ENCODE data around the gene TLDC2. TPM values are rescaled to one million over a fixed set of nuclear protein-coding genes. Genes with fewer than 3 reads are reported as not detected.
"Not testable (repeated sequence)": the region's sequence is repeated elsewhere in the genome, so short reads cannot be mapped to it uniquely, and the experiment has no call there.

The TLDC2 gene
- total RNA-seq, 1 donor from 2014 or later: not detected

DNA sequence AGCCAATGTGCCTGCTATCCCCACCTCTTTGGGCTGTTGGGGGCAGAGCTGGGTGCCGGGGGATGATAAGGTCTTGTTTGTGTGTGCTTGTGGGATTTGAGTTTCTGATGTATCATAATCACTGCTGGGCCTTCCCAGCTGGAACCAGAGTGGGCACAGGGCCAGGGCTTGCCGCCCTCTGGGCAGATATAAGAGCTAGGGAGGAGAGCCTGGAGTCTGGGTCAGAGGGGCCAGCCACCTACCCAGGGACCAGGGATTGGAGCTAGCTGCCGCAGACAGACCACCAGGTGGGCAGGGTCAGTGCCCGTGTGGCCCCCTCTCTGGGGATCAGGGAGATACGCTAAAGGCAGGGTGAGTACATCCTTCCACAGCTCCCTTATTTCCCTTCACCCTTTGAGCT, 3.1 kb upstream of the TLDC2 start:
- peaks cover 2% of the 10 kb centered on the region for H3K9me3 Mint-ChIP-seq (ENCODE audit: unreplicated experiment)
- H3K36me3 ChIP-seq (ENCODE audit: insufficient read depth, low read length): no peaks in the 10 kb centered on the region

DNA sequence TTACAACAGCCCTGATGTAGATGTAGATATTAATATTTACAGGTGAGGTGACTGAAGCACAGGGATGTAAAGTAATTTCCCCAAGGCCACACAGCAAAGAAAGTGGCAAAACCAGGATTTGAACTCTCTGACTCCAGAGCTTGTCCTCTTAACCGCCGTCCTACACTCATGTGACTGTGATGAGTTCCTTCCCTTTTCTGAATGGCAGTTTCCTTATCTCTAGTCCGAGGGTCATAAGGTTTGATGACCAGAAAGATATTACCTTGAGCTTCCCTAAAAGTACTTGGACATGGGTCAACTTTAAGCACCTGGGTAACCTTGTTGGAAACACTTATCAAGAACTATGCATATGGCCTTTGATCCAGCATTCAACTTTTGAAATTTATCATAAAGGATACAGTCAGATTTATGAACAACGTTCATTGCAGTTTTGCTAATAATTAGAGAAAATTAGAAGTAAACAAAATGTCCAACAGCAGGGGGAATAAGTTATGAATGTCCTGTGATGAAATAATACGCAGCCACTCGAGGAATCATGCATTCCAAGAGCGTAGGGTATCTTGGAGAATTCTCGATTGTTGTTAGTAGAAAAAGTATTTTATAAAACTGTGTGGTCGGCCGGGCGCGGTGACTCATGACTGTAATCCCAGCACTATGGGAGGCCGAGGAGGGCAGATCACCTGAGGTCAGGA, 2.3 kb upstream of the TLDC2 start:
- Mint-ChIP-seq H3K27me3 (ENCODE audit: low read depth, unreplicated experiment) (peaks cover 3% of the 10 kb centered on the region), H3K4me1 (ENCODE audit: low read depth, unreplicated experiment) (no peaks in the 10 kb centered on the region), H3K27ac (ENCODE audit: unreplicated experiment) (no peak overlapping the region), H3K4me3 (ENCODE audit: unreplicated experiment) (no peak overlapping the region), H3K36me3 (ENCODE audit: low read depth, unreplicated experiment) (no peaks in the 10 kb centered on the region), H3K9me3 (ENCODE audit: unreplicated experiment) (peaks cover 2% of the 10 kb centered on the region)
- no peak overlapping the region for H3K27ac ChIP-seq (ENCODE audit: low read depth, low read length)
- no peaks in the 10 kb centered on the region for H3K4me1 ChIP-seq (ENCODE audit: insufficient read depth, low read length)
- no peaks in the 10 kb centered on the region for H3K79me2 ChIP-seq (ENCODE audit: insufficient read depth, low read length)
- FAIRE-seq: no peak
- TF ChIP-seq, protein P1, sequence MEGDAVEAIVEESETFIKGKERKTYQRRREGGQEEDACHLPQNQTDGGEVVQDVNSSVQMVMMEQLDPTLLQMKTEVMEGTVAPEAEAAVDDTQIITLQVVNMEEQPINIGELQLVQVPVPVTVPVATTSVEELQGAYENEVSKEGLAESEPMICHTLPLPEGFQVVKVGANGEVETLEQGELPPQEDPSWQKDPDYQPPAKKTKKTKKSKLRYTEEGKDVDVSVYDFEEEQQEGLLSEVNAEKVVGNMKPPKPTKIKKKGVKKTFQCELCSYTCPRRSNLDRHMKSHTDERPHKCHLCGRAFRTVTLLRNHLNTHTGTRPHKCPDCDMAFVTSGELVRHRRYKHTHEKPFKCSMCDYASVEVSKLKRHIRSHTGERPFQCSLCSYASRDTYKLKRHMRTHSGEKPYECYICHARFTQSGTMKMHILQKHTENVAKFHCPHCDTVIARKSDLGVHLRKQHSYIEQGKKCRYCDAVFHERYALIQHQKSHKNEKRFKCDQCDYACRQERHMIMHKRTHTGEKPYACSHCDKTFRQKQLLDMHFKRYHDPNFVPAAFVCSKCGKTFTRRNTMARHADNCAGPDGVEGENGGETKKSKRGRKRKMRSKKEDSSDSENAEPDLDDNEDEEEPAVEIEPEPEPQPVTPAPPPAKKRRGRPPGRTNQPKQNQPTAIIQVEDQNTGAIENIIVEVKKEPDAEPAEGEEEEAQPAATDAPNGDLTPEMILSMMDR (IDR thresholded peaks at IDR 0.05; ENCODE audit: insufficient read depth, low read depth, low read length): no peak
- TF ChIP-seq EZH2 (IDR thresholded peaks at IDR 0.05; ENCODE audit: insufficient read depth, low read length): no peak
- H3K27me3 ChIP-seq (ENCODE audit: insufficient read depth, low read length): no peaks in the 10 kb centered on the region
- no peaks in the 10 kb centered on the region for H3K36me3 ChIP-seq (ENCODE audit: insufficient read depth, low read length)
- H3K9me3 ChIP-seq (ENCODE audit: insufficient read depth, low read depth, low read length): no peaks in the 10 kb centered on the region
- H3K4me2 ChIP-seq (ENCODE audit: low read length): no peak overlapping the region
- no peak overlapping the region for H3K9ac ChIP-seq (ENCODE audit: low read length)
- no peak overlapping the region for H2AFZ ChIP-seq (ENCODE audit: low read depth, low read length)
- no peak overlapping the region for H3K4me3 ChIP-seq (ENCODE audit: insufficient read depth, low read depth, low read length)
- no peaks in the 10 kb centered on the region for H4K20me1 ChIP-seq (ENCODE audit: insufficient read depth, low read length)
- DNase-seq (ENCODE audit: low read depth): no peak

More for the DNA sequence above, 3.1 kb upstream of the TLDC2 start:
- H3K9me3 ChIP-seq (ENCODE audit: insufficient read depth, low read depth, low read length): no peaks in the 10 kb centered on the region
- H3K79me2 ChIP-seq (ENCODE audit: insufficient read depth, low read length): no peaks in the 10 kb centered on the region
- H3K4me3 ChIP-seq (ENCODE audit: insufficient read depth, low read depth, low read length): no peak overlapping the region
- Mint-ChIP-seq H3K4me1 (ENCODE audit: low read depth, unreplicated experiment) (no peaks in the 10 kb centered on the region), H3K4me3 (ENCODE audit: unreplicated experiment) (no peak overlapping the region), H3K27me3 (ENCODE audit: low read depth, unreplicated experiment) (peaks cover 3% of the 10 kb centered on the region), H3K27ac (ENCODE audit: unreplicated experiment) (no peak overlapping the region), H3K36me3 (ENCODE audit: low read depth, unreplicated experiment) (no peaks in the 10 kb centered on the region)
- DNase-seq (ENCODE audit: low read depth) (no peak), FAIRE-seq (no peak)
- H3K4me2 ChIP-seq (ENCODE audit: low read length): no peak overlapping the region
- H3K27ac ChIP-seq (ENCODE audit: low read depth, low read length): no peak overlapping the region
- H4K20me1 ChIP-seq (ENCODE audit: insufficient read depth, low read length): no peaks in the 10 kb centered on the region
- no peak for TF ChIP-seq EZH2 (IDR thresholded peaks at IDR 0.05; ENCODE audit: insufficient read depth, low read length)
- TF ChIP-seq, protein P1 (IDR thresholded peaks at IDR 0.05; ENCODE audit: insufficient read depth, low read depth, low read length): no peak
- no peak overlapping the region for H2AFZ ChIP-seq (ENCODE audit: low read depth, low read length)
- H3K4me1 ChIP-seq (ENCODE audit: insufficient read depth, low read length): no peaks in the 10 kb centered on the region
- H3K27me3 ChIP-seq (ENCODE audit: insufficient read depth, low read length): no peaks in the 10 kb centered on the region
- no peak overlapping the region for H3K9ac ChIP-seq (ENCODE audit: low read length)

- not testable (repeated sequence) for H3K4me2 ChIP-seq (ENCODE audit: low read length); H3K27ac ChIP-seq (ENCODE audit: low read depth, low read length); H4K20me1 ChIP-seq (ENCODE audit: insufficient read depth, low read length); H3K9ac ChIP-seq (ENCODE audit: low read length); H3K4me1 ChIP-seq (ENCODE audit: insufficient read depth, low read length); H3K4me1 Mint-ChIP-seq (ENCODE audit: low read depth, unreplicated experiment); H3K9me3 ChIP-seq (ENCODE audit: insufficient read depth, low read depth, low read length); H3K27me3 ChIP-seq (ENCODE audit: insufficient read depth, low read length); H3K79me2 ChIP-seq (ENCODE audit: insufficient read depth, low read length); H3K9me3 Mint-ChIP-seq (ENCODE audit: unreplicated experiment); H3K36me3 Mint-ChIP-seq (ENCODE audit: low read depth, unreplicated experiment); H3K4me3 Mint-ChIP-seq (ENCODE audit: unreplicated experiment); DNase-seq (ENCODE audit: low read depth); H3K27ac Mint-ChIP-seq (ENCODE audit: unreplicated experiment); H2AFZ ChIP-seq (ENCODE audit: low read depth, low read length); H3K36me3 ChIP-seq (ENCODE audit: insufficient read depth, low read length); FAIRE-seq; H3K27me3 Mint-ChIP-seq (ENCODE audit: low read depth, unreplicated experiment); H3K4me3 ChIP-seq (ENCODE audit: insufficient read depth, low read depth, low read length)
These were observed 845 bp upstream of the TLDC2 start for GRCh38 chr20:36875093-36875492.

Measured in astrocyte (in vitro differentiated cells and primary cell).